Activated T-helper 1 cell treated with anti-CD3 and anti-CD28 coated beads, Interleukin-12 subunit alpha, Interleukin-12 subunit beta, Interleukin-2, Interleukin-4 antibody, amounts not matched to agents 30 ng/mL and 10 ng/mL and 1 ng/mL, durations not matched to agents 14 hours and 24 hours and 36 hours (primary cell): ENCODE measurements around the gene IL18R1. TPM values are rescaled to one million over a fixed set of nuclear protein-coding genes. Genes with fewer than 3 reads are reported as not detected.
A peak's percentile ranks its signal among the peaks of the same experiment; 100 is the strongest.

ENCODE experiments used
- DNase-seq: peaks from one replicate; pipeline ENCODE4 v3.0.0; 2021; ENCODE audit warnings: low spot score
- H3K27ac Mint-ChIP-seq: one replicate; pipeline ENCODE4 v1.8.0; 2021; ENCODE audit warnings: mild to moderate bottlenecking, mixed read lengths
- H3K27me3 Mint-ChIP-seq: one replicate; pipeline ENCODE4 v1.8.0; 2022; ENCODE audit warnings: mild to moderate bottlenecking, moderate library complexity, mixed read lengths; ENCODE audit not compliant: insufficient read depth
- H3K36me3 Mint-ChIP-seq: one replicate; pipeline ENCODE4 v1.8.0; 2021; ENCODE audit warnings: low read depth, mixed read lengths
- H3K4me1 Mint-ChIP-seq: one replicate; pipeline ENCODE4 v1.8.0; 2021; ENCODE audit warnings: low read depth, mixed read lengths
- H3K4me3 Mint-ChIP-seq: one replicate; pipeline ENCODE4 v1.8.0; 2021; ENCODE audit warnings: mild to moderate bottlenecking, moderate library complexity, mixed read lengths
- H3K9me3 Mint-ChIP-seq: one replicate; pipeline ENCODE4 v1.8.0; 2021; ENCODE audit warnings: mixed read lengths
- intact Hi-C: fragments of 100-400 bp; cut with micrococcal nuclease; formaldehyde crosslinking; loops from one replicate; pipeline ENCODE4 v1.15.1; 2024
- total RNA-seq: library from RNA; stranded (reverse); gene quantifications from 2 replicates; pipeline ENCODE4 v1.2.3, GENCODE V29; 2022

IL18R1 gene
- total RNA-seq, 1 donor from 2014 or later = 57.8 TPM

- H3K9me3 Mint-ChIP-seq = no peaks in the 10 kb centered on the region
- H3K4me1 Mint-ChIP-seq = peaks cover 31% of the 10 kb centered on the region
- H3K36me3 Mint-ChIP-seq = peaks cover 22% of the 10 kb centered on the region
- no peak overlapping the region for H3K4me3 Mint-ChIP-seq
- intact Hi-C loops = loop anchor here (2.0 kb wide), 1 partner anchor 17 kb away; no protein-coding TSS in a partner anchor
- DNase-seq = no peak
- no peak overlapping the region for H3K27ac Mint-ChIP-seq
- H3K27me3 Mint-ChIP-seq = no peaks in the 10 kb centered on the region
Measured at GRCh38 chr2:102401865-102402264, 46.3 kb downstream of the IL18R1 start.

GRCh38 chr2:102410952-102411351 lies 55.4 kb downstream of the IL18R1 start:
- no peak overlapping the region for H3K27ac Mint-ChIP-seq
- H3K27me3 Mint-ChIP-seq = no peaks in the 10 kb centered on the region
- H3K4me3 Mint-ChIP-seq = no peak overlapping the region
- H3K9me3 Mint-ChIP-seq = peaks cover 30% of the 10 kb centered on the region
- H3K4me1 Mint-ChIP-seq = peaks cover 15% of the 10 kb centered on the region
- intact Hi-C loops = no loop called here
- no peak for DNase-seq
- H3K36me3 Mint-ChIP-seq = peaks cover 18% of the 10 kb centered on the region

- intact Hi-C loops = no loop called here
- peaks cover 34% of the 10 kb centered on the region for H3K9me3 Mint-ChIP-seq
- H3K36me3 Mint-ChIP-seq = peaks cover 25% of the 10 kb centered on the region
- no peak overlapping the region for H3K4me3 Mint-ChIP-seq
- no peak overlapping the region for H3K27ac Mint-ChIP-seq
- no peak for DNase-seq
- peaks cover 24% of the 10 kb centered on the region for H3K4me1 Mint-ChIP-seq
- H3K27me3 Mint-ChIP-seq = no peaks in the 10 kb centered on the region
Measured at GRCh38 chr2:102412199-102412598, 56.6 kb downstream of the IL18R1 start.

- intact Hi-C loops = loop anchor here (1.0 to 2.0 kb wide), 7 partner anchors 8 to 335 kb away; no protein-coding TSS in a partner anchor
- Mint-ChIP-seq H3K4me1 (peaks cover 63% of the 10 kb centered on the region), H3K4me3 (peak overlapping the region; percentile 72), H3K27ac (peak overlapping the region; percentile 98), H3K36me3 (peaks cover 40% of the 10 kb centered on the region), H3K9me3 (peaks cover 4% of the 10 kb centered on the region), H3K27me3 (no peaks in the 10 kb centered on the region)
- DNase-seq = no peak
Measured at GRCh38 chr2:102417946-102418345, 62.4 kb downstream of the IL18R1 start.

- no peaks in the 10 kb centered on the region for H3K27me3 Mint-ChIP-seq
- H3K27ac Mint-ChIP-seq = peak overlapping the region; percentile 94
- intact Hi-C loops = loop anchor here (1.0 to 2.0 kb wide), 7 partner anchors 8 to 336 kb away; no protein-coding TSS in a partner anchor
- peaks cover 46% of the 10 kb centered on the region for H3K36me3 Mint-ChIP-seq
- peak overlapping the region; percentile 90 for H3K4me3 Mint-ChIP-seq
- peaks cover 68% of the 10 kb centered on the region for H3K4me1 Mint-ChIP-seq
- peaks cover 4% of the 10 kb centered on the region for H3K9me3 Mint-ChIP-seq
- peak; percentile 34 for DNase-seq
Measured at GRCh38 chr2:102418421-102418961, 62.9 kb downstream of the IL18R1 start.

GRCh38 chr2:102420290-102420689 lies 64.7 kb downstream of the IL18R1 start:
- H3K4me1 Mint-ChIP-seq = peaks cover 85% of the 10 kb centered on the region
- H3K4me3 Mint-ChIP-seq = peak overlapping the region; percentile 90
- DNase-seq = no peak
- peaks cover 54% of the 10 kb centered on the region for H3K36me3 Mint-ChIP-seq
- H3K27me3 Mint-ChIP-seq = no peaks in the 10 kb centered on the region
- H3K27ac Mint-ChIP-seq = peak overlapping the region; percentile 92
- H3K9me3 Mint-ChIP-seq = peaks cover 4% of the 10 kb centered on the region
- intact Hi-C loops = no loop called here

- Mint-ChIP-seq H3K36me3 (peaks cover 59% of the 10 kb centered on the region), H3K9me3 (no peaks in the 10 kb centered on the region), H3K4me1 (peaks cover 88% of the 10 kb centered on the region), H3K27me3 (no peaks in the 10 kb centered on the region), H3K4me3 (peak overlapping the region; percentile 90), H3K27ac (peak overlapping the region; percentile 98)
- no peak for DNase-seq
- intact Hi-C loops = no loop called here
Measured at GRCh38 chr2:102421890-102422759, 66.5 kb downstream of the IL18R1 start.

- peaks cover 58% of the 10 kb centered on the region for H3K36me3 Mint-ChIP-seq
- DNase-seq = no peak
- H3K4me3 Mint-ChIP-seq = peak within 1 kb of the TSS; percentile 90
- no peaks in the 10 kb centered on the region for H3K27me3 Mint-ChIP-seq
- intact Hi-C loops = no loop called here
- no peaks in the 10 kb centered on the region for H3K9me3 Mint-ChIP-seq
- H3K4me1 Mint-ChIP-seq = peaks cover 88% of the 10 kb centered on the region
- peak within 1 kb of the TSS; percentile 98 for H3K27ac Mint-ChIP-seq
Measured at GRCh38 chr2:102422910-102423309, 67.3 kb downstream of the IL18R1 start, which contains the start of gene IL18RAP. Gene IL18RAP (plus strand): TSS chr2:102423160. CDS start chr2:102423278, 118 bp downstream.

GRCh38 chr2:102423368-102423767 lies 67.8 kb downstream of the IL18R1 start:
- no peaks in the 10 kb centered on the region for H3K27me3 Mint-ChIP-seq
- intact Hi-C loops = no loop called here
- H3K36me3 Mint-ChIP-seq = peaks cover 61% of the 10 kb centered on the region
- H3K4me3 Mint-ChIP-seq = peak overlapping the region; percentile 90
- no peak for DNase-seq
- H3K4me1 Mint-ChIP-seq = peaks cover 91% of the 10 kb centered on the region
- H3K27ac Mint-ChIP-seq = peak overlapping the region; percentile 98
- no peaks in the 10 kb centered on the region for H3K9me3 Mint-ChIP-seq

- intact Hi-C loops = loop anchor here (1.0 kb wide), 1 partner anchor 12 kb away; no protein-coding TSS in a partner anchor
- peaks cover 98% of the 10 kb centered on the region for H3K4me1 Mint-ChIP-seq
- H3K27me3 Mint-ChIP-seq = no peaks in the 10 kb centered on the region
- peak overlapping the region; percentile 98 for H3K27ac Mint-ChIP-seq
- peaks cover 68% of the 10 kb centered on the region for H3K36me3 Mint-ChIP-seq
- no peak for DNase-seq
- H3K4me3 Mint-ChIP-seq = peak overlapping the region; percentile 90
- H3K9me3 Mint-ChIP-seq = no peaks in the 10 kb centered on the region
Measured at GRCh38 chr2:102424754-102425153, 69.2 kb downstream of the IL18R1 start.

DNA sequence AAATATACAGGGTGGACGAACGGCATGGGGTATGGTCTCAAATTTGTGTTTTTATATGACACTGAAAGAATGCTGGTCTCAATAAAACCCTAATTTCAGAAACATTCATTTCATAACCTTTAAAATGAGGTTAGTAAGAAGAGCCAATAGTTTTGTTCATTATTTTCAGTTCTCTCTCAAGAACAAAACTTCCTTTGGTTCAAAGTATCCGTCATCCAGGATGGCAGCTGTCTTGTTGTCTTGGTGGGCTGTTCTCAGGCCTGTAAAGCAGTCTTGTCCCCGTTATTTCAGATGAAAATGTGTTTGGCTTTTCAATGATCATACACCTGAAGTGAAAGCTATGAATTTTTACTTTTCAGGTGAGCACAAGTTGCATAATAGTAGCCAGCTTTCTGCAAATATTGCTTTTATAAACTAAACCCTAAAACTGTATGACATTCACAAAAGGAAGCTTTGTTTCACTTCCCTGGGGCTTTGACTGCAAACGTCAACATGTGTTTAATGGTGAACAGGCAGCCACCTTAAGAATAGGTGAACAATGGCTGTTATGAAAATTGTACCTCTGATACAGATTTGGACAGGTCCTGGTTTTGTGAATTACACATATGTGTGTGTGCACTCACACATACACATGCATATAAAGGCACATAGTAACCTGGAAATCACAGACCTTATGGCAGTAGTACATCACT lies 70.0 kb downstream of the IL18R1 start:
- no peak for DNase-seq
- H3K4me3 Mint-ChIP-seq = peak overlapping the region; percentile 47
- intact Hi-C loops = loop anchor here (1.0 kb wide), 2 partner anchors 7 to 11 kb away; no protein-coding TSS in a partner anchor
- H3K27me3 Mint-ChIP-seq = no peaks in the 10 kb centered on the region
- peak overlapping the region; percentile 98 for H3K27ac Mint-ChIP-seq
- H3K36me3 Mint-ChIP-seq = peaks cover 74% of the 10 kb centered on the region
- H3K4me1 Mint-ChIP-seq = peaks cover 98% of the 10 kb centered on the region
- peaks cover 5% of the 10 kb centered on the region for H3K9me3 Mint-ChIP-seq

GRCh38 chr2:102427249-102427648 lies 71.7 kb downstream of the IL18R1 start:
- peak overlapping the region; percentile 36 for H3K27ac Mint-ChIP-seq
- no peaks in the 10 kb centered on the region for H3K27me3 Mint-ChIP-seq
- peaks cover 7% of the 10 kb centered on the region for H3K9me3 Mint-ChIP-seq
- H3K36me3 Mint-ChIP-seq = peaks cover 74% of the 10 kb centered on the region
- peaks cover 97% of the 10 kb centered on the region for H3K4me1 Mint-ChIP-seq
- intact Hi-C loops = no loop called here
- H3K4me3 Mint-ChIP-seq = peak overlapping the region; percentile 43
- no peak for DNase-seq
